NCI-H2081 (cell line): ENCODE results near the gene MKI67.
A peak's percentile ranks its signal among the peaks of the same experiment; 100 is the strongest.
"Not testable (repeated sequence)": the region's sequence is repeated elsewhere in the genome, so short reads cannot be mapped to it uniquely, and the experiment has no call there.

Experiments used
- DNase-seq, 2 experiments: peaks; one replicate each; lab custom pipeline; 2025; lab: John Stamatoyannopoulos, UW

The MKI67 gene

GRCh38 chr10:128150045-128150493 is 23.8 kb upstream of the MKI67 start:
- DNase-seq: peak; percentile 57 to 73

GRCh38 chr10:128149267-128150014 is 23.2 kb upstream of the MKI67 start:
- DNase-seq: no peak

- DNase-seq: no peak
Measured at GRCh38 chr10:128147669-128148068, 21.4 kb upstream of the MKI67 start.

GRCh38 chr10:128147064-128147463 is 20.8 kb upstream of the MKI67 start:
- no peak for DNase-seq

GRCh38 chr10:128144547-128144946 is 18.3 kb upstream of the MKI67 start:
- no peak for DNase-seq

GRCh38 chr10:128143531-128143930 is 17.3 kb upstream of the MKI67 start:
- DNase-seq: no peak

GRCh38 chr10:128140425-128140824 is 14.2 kb upstream of the MKI67 start:
- no peak for DNase-seq

- DNase-seq: not testable (repeated sequence)
Measured at GRCh38 chr10:128138429-128138828, 12.2 kb upstream of the MKI67 start.

- no peak for DNase-seq
Measured at GRCh38 chr10:128137877-128138276, 11.7 kb upstream of the MKI67 start.

- DNase-seq: no peak
Measured at GRCh38 chr10:128130051-128130450, 3.8 kb upstream of the MKI67 start.

- no peak for DNase-seq
Measured at GRCh38 chr10:128128582-128128981, 2.4 kb upstream of the MKI67 start.

GRCh38 chr10:128125416-128125943 is 743 bp downstream of the MKI67 start:
- DNase-seq: no peak

GRCh38 chr10:128124813-128125403 is 1.3 kb downstream of the MKI67 start:
- peak in 1 of 2 experiments; percentile 1 for DNase-seq

- no peak for DNase-seq
Measured at GRCh38 chr10:128123846-128124245, 2.4 kb downstream of the MKI67 start.

- DNase-seq: no peak
Measured at GRCh38 chr10:128122931-128123330, 3.3 kb downstream of the MKI67 start.

- DNase-seq: no peak
Measured at GRCh38 chr10:128121750-128122412, 4.3 kb downstream of the MKI67 start.

- no peak for DNase-seq
Measured at GRCh38 chr10:128116851-128117615, 9.2 kb downstream of the MKI67 start.

GRCh38 chr10:128116187-128116586 is 10.0 kb downstream of the MKI67 start:
- DNase-seq: no peak

- DNase-seq: no peak
Measured at GRCh38 chr10:128115356-128115755, 10.9 kb downstream of the MKI67 start.

- no peak for DNase-seq
Measured at GRCh38 chr10:128114901-128115300, 11.3 kb downstream of the MKI67 start.

- DNase-seq: no peak
Measured at GRCh38 chr10:128113026-128113425, 13.2 kb downstream of the MKI67 start.

GRCh38 chr10:128111696-128112095 is 14.5 kb downstream of the MKI67 start:
- no peak for DNase-seq
